GM19372 (cell line): ENCODE data around the gene MYH13.

Source experiments
- ATAC-seq: cut with Tn5 transposase; IDR thresholded peaks from one replicate; pipeline ENCODE4 v1.9.1; 2021; ENCODE audit warnings: mild to moderate bottlenecking, low read depth, moderate library complexity; ENCODE audit not compliant: unreplicated experiment

The MYH13 gene

DNA sequence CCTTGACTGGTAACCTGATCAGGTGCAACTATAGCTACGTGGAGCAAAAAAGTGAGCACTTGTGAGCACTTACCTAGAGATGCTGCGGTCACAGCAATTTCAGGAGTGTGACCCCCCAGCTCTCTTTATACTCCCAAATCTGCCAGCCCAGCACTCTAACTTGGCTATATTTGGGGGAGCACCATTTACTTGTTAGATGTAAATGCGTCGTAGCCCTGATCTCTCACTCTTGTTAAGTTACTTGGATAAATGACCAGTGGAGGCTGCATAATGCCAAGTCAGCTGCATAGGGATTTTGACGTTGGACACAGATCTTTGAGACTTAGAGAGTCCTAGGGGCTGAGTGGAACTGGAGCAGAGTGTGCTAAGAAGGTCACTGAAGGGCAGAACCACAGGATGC lies at the start of gene MYH13:
MYH13 (minus strand) TSS at position 101 of the 400 bp plus-strand sequence. CDS start 8,476 bp downstream, outside the sequence.
- ATAC-seq, result no peak

DNA sequence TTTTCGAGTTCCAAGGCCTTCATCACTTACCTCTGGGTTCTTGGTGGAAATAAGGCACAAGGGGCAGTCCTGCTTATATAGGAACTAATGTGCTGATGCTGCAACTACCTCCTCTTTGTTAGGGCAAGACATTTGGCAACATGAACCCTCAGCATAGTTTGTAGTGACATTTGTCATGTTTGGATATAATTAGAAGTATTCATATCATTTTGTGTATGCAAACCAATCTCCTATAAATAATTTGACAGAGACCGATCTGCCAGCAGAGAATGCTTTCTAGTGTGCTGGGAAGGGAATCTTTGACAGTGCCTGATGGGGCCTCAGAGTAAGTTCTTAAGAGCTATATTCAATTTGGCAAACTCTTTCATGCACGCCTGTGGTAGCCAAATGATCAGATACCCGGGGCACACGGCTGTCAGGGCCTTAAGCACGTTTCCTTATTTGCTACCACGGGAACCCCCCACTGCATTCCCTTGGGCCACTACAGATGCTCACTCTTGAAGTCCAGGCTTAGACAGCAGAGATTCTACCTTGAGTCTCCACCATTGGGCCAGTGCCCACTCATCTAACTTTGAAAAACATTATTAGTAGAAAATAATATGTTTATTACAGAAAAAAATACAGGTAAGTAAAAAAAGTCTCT lies 49.2 kb upstream of the MYH13 start, which contains the start of gene MYH8:
MYH8 (minus strand) TSS at position 51 of the 643 bp plus-strand sequence. CDS start 1,723 bp downstream, outside the sequence.
- no peak for ATAC-seq

DNA sequence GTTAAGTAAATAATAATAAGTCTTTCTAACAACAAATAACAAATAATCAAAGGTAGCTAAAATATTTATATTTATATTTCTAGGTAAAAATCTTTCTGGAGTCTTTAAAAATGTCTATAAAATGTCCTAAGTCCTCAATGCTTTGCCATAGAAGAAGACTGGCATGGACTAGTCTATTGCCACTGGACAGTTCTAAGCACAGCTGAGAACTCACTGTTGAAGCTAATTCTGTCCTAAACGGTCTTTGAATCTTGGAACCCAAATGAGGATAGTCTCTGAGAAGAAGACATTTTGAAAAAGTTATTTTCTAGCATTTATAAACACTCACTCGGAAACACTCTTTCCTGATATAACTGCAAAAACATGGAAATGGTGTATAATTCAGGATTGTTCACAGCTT lies 48.4 kb upstream of the MYH13 start:
- ATAC-seq, result no peak

- ATAC-seq, result no peak
Observed at GRCh38 chr17:10420811-10421210, 48.0 kb upstream of the MYH13 start.

DNA sequence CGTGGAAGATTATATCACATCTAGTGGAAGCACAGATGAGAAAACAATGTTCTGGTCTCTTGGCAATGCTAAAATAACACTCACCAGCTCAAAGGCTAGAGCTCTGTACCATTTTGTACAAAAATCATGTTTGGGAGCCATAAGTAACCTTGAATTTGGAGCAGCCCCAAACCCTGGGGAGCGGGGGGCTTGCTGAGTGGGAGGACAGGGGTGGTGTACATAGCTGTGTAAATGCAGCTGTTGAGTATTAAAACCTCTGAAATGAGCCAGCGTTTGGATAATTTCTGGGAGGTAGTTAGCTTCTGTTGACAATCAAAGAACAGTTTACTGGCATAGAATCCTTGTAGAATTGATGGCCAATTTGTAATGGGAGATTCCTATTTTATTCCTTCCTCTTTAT lies 44.6 kb upstream of the MYH13 start:
- no peak for ATAC-seq

DNA sequence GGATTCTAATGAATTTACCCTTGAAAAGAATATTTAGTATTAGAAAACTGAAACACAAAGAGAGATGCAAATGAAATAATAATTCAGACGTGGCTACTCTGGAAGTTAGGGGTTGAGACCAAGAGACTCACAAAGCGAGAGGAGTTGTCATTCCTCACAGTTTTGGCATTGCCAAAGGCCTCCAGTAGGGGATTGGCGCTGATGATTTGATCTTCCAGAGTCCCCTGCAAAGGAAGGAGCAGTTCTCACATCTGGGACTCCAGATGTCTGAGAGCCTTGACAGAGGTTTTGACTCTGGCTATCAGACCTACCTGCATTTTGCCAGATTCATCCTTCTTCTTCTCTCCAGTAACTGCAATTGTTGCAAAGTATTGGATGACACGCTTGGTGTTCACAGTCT lies 42.4 kb upstream of the MYH13 start:
- no peak for ATAC-seq

DNA sequence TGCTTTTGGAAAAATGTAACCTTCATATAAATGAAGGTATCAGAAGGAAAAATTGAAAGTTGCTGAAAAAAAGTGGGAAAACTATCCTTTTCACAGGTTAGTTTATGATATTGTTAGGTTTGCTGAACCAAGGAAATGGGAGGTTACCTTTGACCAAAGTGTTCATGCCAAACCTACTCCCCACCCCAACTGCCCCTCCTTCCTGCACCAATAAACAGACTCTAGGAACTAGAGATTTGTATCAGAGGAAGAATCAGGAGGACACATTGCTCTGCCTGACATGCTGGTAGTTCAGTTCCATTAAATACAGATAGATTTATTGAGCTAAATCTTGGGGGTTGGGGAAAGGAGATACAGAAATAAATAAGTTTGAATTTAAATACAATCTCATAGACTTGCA lies 30.8 kb upstream of the MYH13 start:
- ATAC-seq, result no peak

DNA sequence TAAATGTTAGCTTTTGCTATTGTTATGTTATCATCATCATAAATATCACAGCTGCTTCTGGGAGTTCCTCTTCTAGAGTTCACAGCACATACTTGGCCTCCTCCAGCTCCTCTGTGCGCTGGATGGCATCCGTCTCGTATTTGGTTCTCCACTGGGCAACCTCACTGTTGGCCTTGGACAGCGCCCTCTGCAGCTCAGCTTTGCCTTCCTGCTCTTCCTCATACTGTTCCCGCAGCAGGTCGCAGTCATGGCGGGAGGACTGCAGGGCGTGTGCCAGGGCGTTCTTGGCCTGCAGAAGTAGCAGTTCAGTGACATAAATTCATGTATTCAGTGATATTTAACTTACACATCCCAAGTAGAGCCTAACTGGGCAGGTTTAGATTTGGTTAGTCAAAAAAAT lies 25.5 kb upstream of the MYH13 start:
- no peak for ATAC-seq

DNA sequence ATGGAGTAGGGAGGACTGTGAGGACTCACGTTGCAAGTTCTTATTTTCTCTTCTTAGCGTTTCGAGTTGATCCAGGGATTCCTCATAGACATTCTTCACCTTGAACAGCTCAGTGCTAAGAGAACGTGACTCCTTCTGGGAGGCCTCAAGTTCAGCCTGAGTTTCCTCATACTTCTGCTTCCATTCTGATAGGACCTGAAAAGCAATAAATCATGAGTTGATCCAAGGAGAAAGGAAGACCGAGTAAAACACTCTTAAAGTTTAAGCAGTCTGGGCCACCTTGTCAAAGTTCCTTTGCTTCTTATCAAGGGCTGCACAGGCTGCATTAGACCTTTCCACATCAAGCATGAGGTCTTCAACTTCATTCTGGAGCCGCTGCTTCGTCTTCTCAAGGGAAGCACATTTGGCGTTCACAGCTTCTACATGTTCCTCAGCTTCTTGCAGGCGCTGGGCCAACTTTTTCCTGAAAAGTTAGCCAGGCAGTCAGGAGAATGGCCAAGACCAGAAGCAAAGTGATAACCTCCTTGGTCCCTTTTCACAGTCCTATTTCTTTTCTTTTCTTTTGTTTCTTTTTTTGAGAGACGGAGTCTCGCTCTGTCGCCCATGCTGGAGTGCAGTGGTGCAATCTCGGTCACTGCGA lies 23.8 kb upstream of the MYH13 start:
- no peak for ATAC-seq

DNA sequence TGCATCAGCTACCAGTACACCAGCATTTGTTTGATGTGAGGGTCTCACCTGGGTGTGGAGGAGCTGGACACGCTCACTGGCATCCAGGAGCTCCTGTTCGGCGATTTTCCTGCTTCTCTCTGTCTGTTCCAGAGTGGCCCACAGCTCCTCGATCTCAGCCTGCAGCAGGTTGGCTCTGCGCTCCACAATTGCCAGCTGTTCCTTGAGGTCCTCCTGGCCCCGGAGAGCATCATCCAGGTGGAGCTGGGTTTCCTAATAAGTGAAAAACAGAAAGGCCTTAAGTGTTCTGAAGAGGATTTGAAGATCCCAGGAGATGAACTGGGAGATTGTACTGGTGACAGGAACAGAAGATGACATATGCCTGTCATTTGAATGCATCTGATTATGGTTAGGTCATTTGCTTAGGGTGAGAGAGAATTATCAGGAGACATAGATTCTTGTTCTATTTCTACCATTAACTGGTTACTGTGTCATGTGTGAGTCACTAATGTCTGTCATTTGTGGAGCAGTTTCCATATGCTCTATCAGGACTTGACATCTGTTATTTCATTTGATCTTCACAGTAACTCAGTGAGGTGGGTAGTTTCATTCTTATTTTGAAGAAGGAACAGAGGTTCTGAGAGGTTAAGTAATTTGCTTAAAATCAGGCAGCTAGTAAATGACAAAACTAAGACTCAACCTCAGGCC lies 21.5 kb upstream of the MYH13 start:
- no peak for ATAC-seq

DNA sequence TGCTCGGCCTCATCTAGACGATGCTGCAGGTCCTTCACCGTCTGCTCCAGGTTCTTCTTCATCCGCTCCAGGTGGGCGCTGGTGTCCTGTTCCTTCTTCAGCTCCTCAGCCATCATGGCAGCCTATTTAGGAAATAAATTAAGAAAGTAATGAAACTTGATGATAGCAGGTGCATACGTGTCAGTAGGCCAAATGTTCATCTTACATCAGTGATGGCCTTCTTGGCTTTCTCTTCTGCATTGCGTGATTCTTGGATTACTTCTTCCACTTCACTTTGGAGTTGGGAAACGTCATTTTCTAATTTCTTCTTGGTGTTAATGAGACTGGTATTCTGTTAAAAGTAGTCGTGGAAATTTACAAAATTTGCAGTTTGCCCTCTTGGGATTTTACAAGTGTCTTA lies 20.1 kb upstream of the MYH13 start:
- ATAC-seq, result no peak

- ATAC-seq, result no peak
Observed at GRCh38 chr17:10385871-10386270, 13.1 kb upstream of the MYH13 start.

- ATAC-seq, result no peak
Observed at GRCh38 chr17:10384175-10384574, 11.4 kb upstream of the MYH13 start.

DNA sequence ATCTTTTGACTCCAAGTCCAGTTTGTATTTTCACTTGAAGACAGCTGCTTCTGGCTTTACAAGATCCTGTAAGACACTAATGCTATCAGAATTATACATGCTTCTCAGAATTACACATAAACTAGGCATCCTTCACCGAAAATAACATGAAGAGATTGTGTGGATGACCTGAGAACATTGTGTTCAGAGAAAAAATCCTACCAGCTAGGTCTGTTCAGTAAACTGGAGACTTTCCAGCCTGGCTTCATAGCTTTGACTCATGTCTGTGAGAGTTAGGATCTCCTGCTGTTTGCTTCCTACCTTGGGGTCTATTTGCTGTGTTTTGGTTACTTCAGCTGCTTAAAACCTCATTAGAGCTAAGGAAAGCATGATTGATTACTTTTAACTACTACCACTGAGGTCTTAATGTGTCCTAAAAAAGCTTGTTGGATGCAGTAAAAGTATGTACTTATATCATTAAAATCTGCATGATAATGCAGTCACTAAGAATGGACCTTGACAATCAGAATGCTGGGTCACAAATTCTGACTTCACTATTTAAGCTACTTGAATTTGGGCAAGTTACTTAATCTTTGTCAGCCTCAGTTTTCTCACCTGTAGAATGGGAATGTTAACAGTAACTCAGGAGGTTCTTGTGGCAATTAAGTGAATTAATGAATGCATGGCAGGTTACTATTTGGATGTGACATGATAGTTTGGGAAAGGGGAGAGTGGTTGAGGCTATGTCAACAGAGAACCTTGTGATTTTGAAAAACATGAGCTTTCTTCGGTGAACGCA lies 8.0 kb upstream of the MYH13 start:
- no peak for ATAC-seq

GRCh38 chr17:10370016-10370608 lies 2.7 kb downstream of the MYH13 start:
- no peak for ATAC-seq

DNA sequence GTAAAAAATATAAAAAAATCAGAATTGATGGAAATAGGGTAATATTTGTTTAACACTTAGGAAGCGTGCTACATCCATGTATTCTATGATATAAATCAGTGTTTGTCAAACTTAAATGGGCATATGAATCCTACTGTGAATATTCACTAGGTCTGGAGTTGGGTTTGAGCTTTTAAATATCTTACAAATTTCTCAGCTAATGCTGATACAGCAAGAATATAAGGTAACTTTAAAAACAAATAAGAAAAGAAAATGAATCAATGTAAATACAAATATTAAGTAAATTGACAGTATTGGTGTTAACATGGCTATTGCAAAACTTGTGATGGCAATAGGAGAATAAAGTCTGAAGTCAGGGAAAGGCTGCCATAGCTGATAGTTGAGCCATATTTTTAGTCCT lies 3.6 kb downstream of the MYH13 start:
- ATAC-seq, result no peak

DNA sequence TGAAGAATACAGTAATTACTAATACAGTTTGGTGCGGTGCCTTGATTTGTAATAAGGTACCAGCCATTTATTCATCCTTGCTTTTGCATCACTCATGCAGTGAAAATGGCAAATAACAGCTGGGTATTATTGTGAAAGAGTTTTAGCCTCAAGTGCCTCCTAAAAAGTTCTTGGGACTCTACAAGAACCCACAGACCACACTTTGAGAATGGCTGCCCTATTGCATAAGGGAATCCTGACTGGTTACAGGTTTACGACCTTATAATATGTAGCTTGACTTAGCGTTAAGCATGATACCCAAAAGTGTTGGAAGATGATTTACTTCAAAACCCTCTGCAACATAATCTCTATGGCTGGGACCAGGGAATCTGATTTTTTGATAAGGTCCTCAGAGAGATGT lies 4.2 kb downstream of the MYH13 start:
- no peak for ATAC-seq

DNA sequence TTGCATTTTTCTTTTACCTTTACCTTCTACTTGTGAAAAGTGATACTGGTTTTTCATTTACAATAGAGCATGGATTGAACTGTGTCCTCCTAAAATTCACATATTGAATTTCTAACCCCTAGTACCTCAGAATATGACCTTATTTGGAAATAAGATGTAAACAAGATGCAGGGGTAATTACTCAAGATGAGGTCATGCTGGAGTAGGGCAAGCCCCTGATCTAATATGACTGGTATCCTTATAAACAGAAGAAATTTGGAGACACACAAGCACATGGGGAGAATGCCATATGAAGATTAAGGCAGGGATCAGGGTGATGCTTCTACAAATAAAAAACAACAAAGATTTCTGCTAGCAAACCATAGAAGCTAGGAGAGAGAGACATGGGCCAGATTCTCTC lies 12.2 kb downstream of the MYH13 start:
- no peak for ATAC-seq

DNA sequence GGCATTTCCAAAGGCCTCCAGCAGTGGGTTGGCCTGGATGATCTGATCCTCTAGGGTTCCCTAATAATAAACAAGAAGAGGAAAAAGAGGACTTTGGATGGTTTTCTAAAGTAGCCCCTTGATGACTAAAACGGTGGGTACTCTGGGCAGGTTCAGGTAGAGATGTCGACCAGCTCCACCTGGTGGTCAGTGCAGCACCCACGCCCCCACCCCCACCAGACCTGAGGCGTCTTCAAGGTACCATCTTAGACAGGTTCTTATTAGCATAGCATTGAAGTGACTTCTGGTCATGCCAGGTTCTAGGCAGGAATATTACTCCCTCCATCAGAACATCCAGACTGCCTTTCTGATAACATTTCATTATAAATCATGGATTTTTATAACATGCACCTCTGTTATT lies 15.0 kb downstream of the MYH13 start:
- ATAC-seq, result no peak

GRCh38 chr17:10354651-10355050 lies 18.2 kb downstream of the MYH13 start:
- no peak for ATAC-seq

DNA sequence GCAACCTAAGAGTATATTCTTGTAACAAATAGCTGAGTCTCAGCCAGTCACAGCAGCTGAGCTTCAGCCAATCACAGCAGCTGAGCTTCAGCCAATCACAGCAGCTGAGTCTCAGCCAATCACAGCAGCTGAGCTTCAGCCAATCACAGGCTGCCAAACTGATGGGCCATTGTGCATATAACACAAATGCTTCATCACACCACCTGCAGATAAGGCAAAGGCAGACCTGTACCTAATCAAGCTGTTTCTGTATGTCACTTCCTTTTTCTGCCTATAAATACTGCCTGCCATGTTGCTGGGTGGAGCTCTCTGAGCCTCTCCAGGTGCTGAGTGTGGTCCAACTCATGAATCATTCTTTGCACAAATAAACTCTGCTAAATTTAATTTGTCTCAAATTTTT lies 19.9 kb downstream of the MYH13 start:
- ATAC-seq, result no peak
